ENCODE measurements around the gene ABRACL. TPM values are rescaled to one million over a fixed set of nuclear protein-coding genes. Genes with fewer than 3 reads are reported as not detected.

The ABRACL gene
- total RNA-seq, 2 experiments from 2014 or later = 147 to 155 TPM

DNA sequence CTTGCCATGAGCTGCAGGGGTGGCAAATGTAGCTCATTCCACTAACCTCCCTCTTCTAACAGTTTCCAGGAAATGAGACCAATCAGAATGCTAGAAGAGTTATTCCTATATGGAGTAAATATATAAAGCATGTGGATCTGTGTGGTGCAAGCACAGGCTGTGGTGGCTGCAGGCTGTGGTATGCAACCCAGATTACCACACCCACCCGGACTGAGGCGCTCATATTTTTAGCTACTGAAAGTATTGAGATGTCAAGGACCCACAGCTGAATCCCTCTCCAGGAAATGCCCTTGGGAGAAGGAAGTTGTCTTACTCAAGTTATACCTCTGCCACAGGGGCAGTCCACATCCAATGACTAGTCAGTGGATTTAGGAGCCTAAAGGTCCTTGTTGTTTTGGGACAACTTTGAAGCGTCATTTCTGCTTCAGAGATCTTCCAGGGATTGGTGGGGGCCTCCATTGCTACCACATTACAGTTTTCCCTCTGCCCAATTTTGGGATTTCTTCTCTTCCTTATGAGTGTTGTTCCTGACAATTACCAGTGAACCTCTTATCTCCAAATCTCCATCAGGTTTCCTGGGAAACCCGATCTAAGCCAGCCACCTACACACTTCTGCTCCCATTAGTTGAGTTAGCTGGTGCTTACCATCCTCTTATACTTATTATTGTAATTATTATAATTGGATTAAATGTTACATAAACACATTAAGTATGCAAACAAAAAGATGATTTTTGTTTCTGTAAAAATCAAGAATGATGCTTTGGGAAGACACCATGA, 28.4 kb upstream of the ABRACL start:
- DNase-seq (no peak), ATAC-seq (no peak)
- intact Hi-C loops (cut with micrococcal nuclease) = no loop called here
- Mint-ChIP-seq H3K9me3 (no peaks in the 10 kb centered on the region), H3K27ac (no peak overlapping the region), H3K27me3 (no peaks in the 10 kb centered on the region), H3K36me3 (ENCODE audit: low read depth) (no peaks in the 10 kb centered on the region), H3K4me3 (no peak overlapping the region), H3K4me1 (ENCODE audit: low read depth) (no peaks in the 10 kb centered on the region)
- ChIA-PET POLR2A (interaction anchor here (0.7 to 1.1 kb wide), 2 partner anchors 11 to 13 kb away, joined by 3 read pairs; partner anchors contain the start of gene REPS1), CTCF (no interaction called here)
- TF ChIP-seq, protein P1, sequence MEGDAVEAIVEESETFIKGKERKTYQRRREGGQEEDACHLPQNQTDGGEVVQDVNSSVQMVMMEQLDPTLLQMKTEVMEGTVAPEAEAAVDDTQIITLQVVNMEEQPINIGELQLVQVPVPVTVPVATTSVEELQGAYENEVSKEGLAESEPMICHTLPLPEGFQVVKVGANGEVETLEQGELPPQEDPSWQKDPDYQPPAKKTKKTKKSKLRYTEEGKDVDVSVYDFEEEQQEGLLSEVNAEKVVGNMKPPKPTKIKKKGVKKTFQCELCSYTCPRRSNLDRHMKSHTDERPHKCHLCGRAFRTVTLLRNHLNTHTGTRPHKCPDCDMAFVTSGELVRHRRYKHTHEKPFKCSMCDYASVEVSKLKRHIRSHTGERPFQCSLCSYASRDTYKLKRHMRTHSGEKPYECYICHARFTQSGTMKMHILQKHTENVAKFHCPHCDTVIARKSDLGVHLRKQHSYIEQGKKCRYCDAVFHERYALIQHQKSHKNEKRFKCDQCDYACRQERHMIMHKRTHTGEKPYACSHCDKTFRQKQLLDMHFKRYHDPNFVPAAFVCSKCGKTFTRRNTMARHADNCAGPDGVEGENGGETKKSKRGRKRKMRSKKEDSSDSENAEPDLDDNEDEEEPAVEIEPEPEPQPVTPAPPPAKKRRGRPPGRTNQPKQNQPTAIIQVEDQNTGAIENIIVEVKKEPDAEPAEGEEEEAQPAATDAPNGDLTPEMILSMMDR (IDR thresholded peaks at IDR 0.05) = no peak

DNA sequence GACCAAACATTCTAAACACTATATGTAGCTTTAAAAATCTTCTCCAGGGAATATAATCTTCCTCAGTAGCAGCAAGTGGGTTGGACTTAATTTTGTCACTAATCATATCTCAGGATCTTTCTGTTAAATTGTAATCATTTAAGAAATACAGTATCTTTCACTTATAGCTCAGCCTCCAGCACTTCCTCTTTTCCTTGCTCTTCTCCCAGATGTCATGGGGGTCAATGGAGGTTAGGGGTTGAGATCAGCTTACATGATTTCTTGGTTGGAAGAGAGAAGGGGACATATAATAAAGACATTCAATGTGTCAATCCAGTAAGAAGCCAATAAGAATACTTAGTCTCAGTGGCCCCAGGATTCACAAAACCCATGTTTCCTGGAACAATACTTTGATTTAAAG, 24.8 kb upstream of the ABRACL start:
- ATAC-seq (no peak), DNase-seq (no peak)
- POLR2A ChIA-PET = no interaction called here
- no peaks in the 10 kb centered on the region for H3K9me3 Mint-ChIP-seq
- CTCF ChIA-PET = no interaction called here
- intact Hi-C loops (cut with micrococcal nuclease) = no loop called here
- TF ChIP-seq, protein P1 (IDR thresholded peaks at IDR 0.05) = no peak
- H3K36me3 Mint-ChIP-seq (ENCODE audit: low read depth) = no peaks in the 10 kb centered on the region
- no peaks in the 10 kb centered on the region for H3K4me1 Mint-ChIP-seq (ENCODE audit: low read depth)
- H3K27me3 Mint-ChIP-seq = no peaks in the 10 kb centered on the region
- no peak overlapping the region for H3K27ac Mint-ChIP-seq
- no peak overlapping the region for H3K4me3 Mint-ChIP-seq

- ChIA-PET POLR2A (no interaction called here), CTCF (no interaction called here)
- no peaks in the 10 kb centered on the region for H3K9me3 Mint-ChIP-seq
- TF ChIP-seq, protein P1 (IDR thresholded peaks at IDR 0.05) = no peak
- no peak overlapping the region for H3K27ac Mint-ChIP-seq
- DNase-seq (no peak), ATAC-seq (no peak)
- intact Hi-C loops (cut with micrococcal nuclease) = no loop called here
- no peak overlapping the region for H3K4me3 Mint-ChIP-seq
- H3K4me1 Mint-ChIP-seq (ENCODE audit: low read depth) = no peaks in the 10 kb centered on the region
- H3K36me3 Mint-ChIP-seq (ENCODE audit: low read depth) = no peaks in the 10 kb centered on the region
- no peaks in the 10 kb centered on the region for H3K27me3 Mint-ChIP-seq
Observed at GRCh38 chr6:139006477-139006876, 22.1 kb upstream of the ABRACL start.

- POLR2A ChIA-PET = no interaction called here
Observed at GRCh38 chr6:139007428-139007827, 21.1 kb upstream of the ABRACL start.

GRCh38 chr6:139008117-139008516, 20.4 kb upstream of the ABRACL start:
- Mint-ChIP-seq H3K36me3 (ENCODE audit: low read depth) (no peaks in the 10 kb centered on the region), H3K9me3 (no peaks in the 10 kb centered on the region), H3K4me3 (no peak overlapping the region), H3K4me1 (ENCODE audit: low read depth) (no peaks in the 10 kb centered on the region), H3K27ac (no peak overlapping the region), H3K27me3 (no peaks in the 10 kb centered on the region)
- no peak for ATAC-seq
- no peak for DNase-seq
- TF ChIP-seq, protein P1 (IDR thresholded peaks at IDR 0.05) = no peak
- ChIA-PET POLR2A (interaction anchor here (0.8 kb wide), 1 partner anchor 13 kb away, joined by 3 read pairs; no protein-coding TSS in a partner anchor), CTCF (interaction anchor here (0.5 to 1.4 kb wide), 2 partner anchors 10 to 112 kb away, joined by 3 to 4 read pairs; no protein-coding TSS in a partner anchor)
- intact Hi-C loops (cut with micrococcal nuclease) = no loop called here

More at GRCh38 chr6:139007428-139007827, 21.1 kb upstream of the ABRACL start:
- ATAC-seq = no peak
- intact Hi-C loops (cut with micrococcal nuclease) = no loop called here
- TF ChIP-seq, protein P1 (IDR thresholded peaks at IDR 0.05) = no peak
- DNase-seq = no peak
- Mint-ChIP-seq H3K4me3 (no peak overlapping the region), H3K27me3 (no peaks in the 10 kb centered on the region), H3K27ac (no peak overlapping the region), H3K9me3 (no peaks in the 10 kb centered on the region), H3K36me3 (ENCODE audit: low read depth) (no peaks in the 10 kb centered on the region), H3K4me1 (ENCODE audit: low read depth) (no peaks in the 10 kb centered on the region)
- CTCF ChIA-PET = interaction anchor here (1.4 kb wide), 1 partner anchor 11 kb away, joined by 4 read pairs; no protein-coding TSS in a partner anchor
